Ishikawa (cell line): Measurements from ENCODE around the gene SEC14L5.

ENCODE experiments used
- CEBPB ChIP-seq: IDR thresholded peaks from 2 replicates; pipeline ENCODE4 v1.6.1; 2012
- CREB1 ChIP-seq: IDR thresholded peaks from 2 replicates; pipeline ENCODE4 v1.6.1; 2012; ENCODE audit warnings: low read depth
- EGR1 ChIP-seq: IDR thresholded peaks from 2 replicates; pipeline ENCODE4 v1.6.1; 2012
- EP300 ChIP-seq: IDR thresholded peaks from 2 replicates; pipeline ENCODE4 v1.6.1; 2012; ENCODE audit warnings: borderline replicate concordance
- FOXM1 ChIP-seq: IDR thresholded peaks from 2 replicates; pipeline ENCODE4 v1.6.1; 2012; ENCODE audit warnings: low read depth, borderline replicate concordance
- MAX ChIP-seq: IDR thresholded peaks from 2 replicates; pipeline ENCODE4 v1.6.1; 2012
- NFIC ChIP-seq: IDR thresholded peaks from 2 replicates; pipeline ENCODE4 v1.6.1; 2012
- RAD21 ChIP-seq: IDR thresholded peaks from 2 replicates; pipeline ENCODE4 v1.6.1; 2012; ENCODE audit warnings: low read depth
- REST ChIP-seq: IDR thresholded peaks from 2 replicates; pipeline ENCODE4 v1.6.1; 2012; ENCODE audit warnings: low read depth, mild to moderate bottlenecking
- TAF1 ChIP-seq: IDR thresholded peaks from 2 replicates; pipeline ENCODE4 v1.6.1; 2012; ENCODE audit warnings: low read depth, mild to moderate bottlenecking
- TCF12 ChIP-seq: IDR thresholded peaks from 2 replicates; pipeline ENCODE4 v1.6.1; 2012; ENCODE audit warnings: low read depth
- TEAD4 ChIP-seq: IDR thresholded peaks from 2 replicates; pipeline ENCODE4 v1.6.1; 2012
- USF1 ChIP-seq: IDR thresholded peaks from 2 replicates; pipeline ENCODE4 v1.6.1; 2012
- YY1 ChIP-seq: IDR thresholded peaks from 2 replicates; pipeline ENCODE4 v1.6.1; 2012; ENCODE audit warnings: low read depth
- ZBTB7A ChIP-seq: IDR thresholded peaks from 2 replicates; pipeline ENCODE4 v1.6.1; 2012; ENCODE audit warnings: low read depth

The SEC14L5 gene

GRCh38 chr16:4976079-4976478 lies 17.9 kb downstream of the SEC14L5 start:
- TF ChIP-seq TEAD4, result no peak
- TF ChIP-seq TAF1, result no peak
- TF ChIP-seq TCF12, result no peak
- no peak for TF ChIP-seq CREB1
- no peak for TF ChIP-seq EP300
- no peak for TF ChIP-seq ZBTB7A
- TF ChIP-seq NFIC, result no peak
- TF ChIP-seq RAD21, result no peak
- TF ChIP-seq MAX, result no peak
- no peak for TF ChIP-seq REST
- TF ChIP-seq YY1, result no peak
- no peak for TF ChIP-seq USF1
- no peak for TF ChIP-seq EGR1
- no peak for TF ChIP-seq FOXM1
- no peak for TF ChIP-seq CEBPB

GRCh38 chr16:4976611-4977145 lies 18.5 kb downstream of the SEC14L5 start:
- no peak for TF ChIP-seq CEBPB
- no peak for TF ChIP-seq REST
- no peak for TF ChIP-seq YY1
- no peak for TF ChIP-seq CREB1
- no peak for TF ChIP-seq EP300
- TF ChIP-seq USF1, result no peak
- TF ChIP-seq MAX, result no peak
- no peak for TF ChIP-seq RAD21
- no peak for TF ChIP-seq FOXM1

- no peak for TF ChIP-seq TAF1
- no peak for TF ChIP-seq TCF12
- TF ChIP-seq TEAD4, result no peak
- no peak for TF ChIP-seq RAD21
- no peak for TF ChIP-seq ZBTB7A
- no peak for TF ChIP-seq CREB1
- TF ChIP-seq USF1, result no peak
- TF ChIP-seq FOXM1, result no peak
- no peak for TF ChIP-seq EP300
- TF ChIP-seq EGR1, result no peak
- no peak for TF ChIP-seq CEBPB
- no peak for TF ChIP-seq NFIC
Measured at GRCh38 chr16:4979164-4979563, 21.0 kb downstream of the SEC14L5 start.

- TF ChIP-seq MAX (no peak), CEBPB (no peak), CREB1 (no peak), REST (no peak), EP300 (no peak), TEAD4 (no peak), RAD21 (no peak), TAF1 (no peak), FOXM1 (no peak), ZBTB7A (no peak), TCF12 (no peak), NFIC (no peak), EGR1 (no peak)
Measured at GRCh38 chr16:4979736-4980660, 21.9 kb downstream of the SEC14L5 start.
